ENCODE data around the gene ZNF69. TPM values are rescaled to one million over a fixed set of nuclear protein-coding genes. Genes with fewer than 3 reads are reported as not detected.
"Not testable (repeated sequence)": the region's sequence is repeated elsewhere in the genome, so short reads cannot be mapped to it uniquely, and the experiment has no call there.

Gene ZNF69
- total RNA-seq, 1 donor from 2014 or later, result 5.2 TPM

DNA sequence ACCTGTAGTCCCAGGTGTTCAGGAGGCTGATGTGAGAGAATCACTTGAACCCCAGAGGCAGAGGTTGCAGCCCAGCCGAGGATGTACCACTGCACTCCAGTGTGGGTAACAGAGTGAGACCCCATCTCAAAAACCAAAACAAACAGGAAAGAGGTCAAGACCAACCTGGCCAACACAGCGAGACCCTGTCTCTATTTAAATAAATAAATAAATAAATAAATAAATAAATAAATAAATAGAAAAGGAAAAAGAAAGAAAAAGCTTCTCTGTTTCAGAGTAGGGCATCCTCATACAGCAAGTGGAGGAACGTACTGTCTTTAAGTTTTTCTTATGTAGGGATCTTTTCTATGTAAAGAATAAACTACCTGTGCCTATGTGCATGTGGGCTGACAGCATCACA, 39.6 kb downstream of the ZNF69 start:
- intact Hi-C loops (cut with micrococcal nuclease), result loop anchor here (10.0 kb wide), 1 partner anchor 58 kb away; no protein-coding TSS in a partner anchor
- Histone ChIP-seq H3K36me3 (peaks cover 16% of the 10 kb centered on the region), H3K27ac (replicated peaks) (no peak overlapping the region), H3K4me1 (peaks cover 36% of the 10 kb centered on the region), H3K4me3 (no peak overlapping the region), H3K27me3 (ENCODE audit: low read depth) (no peaks in the 10 kb centered on the region), H3K9me3 (replicated peaks) (no peaks in the 10 kb centered on the region)
- TF ChIP-seq, protein P1, sequence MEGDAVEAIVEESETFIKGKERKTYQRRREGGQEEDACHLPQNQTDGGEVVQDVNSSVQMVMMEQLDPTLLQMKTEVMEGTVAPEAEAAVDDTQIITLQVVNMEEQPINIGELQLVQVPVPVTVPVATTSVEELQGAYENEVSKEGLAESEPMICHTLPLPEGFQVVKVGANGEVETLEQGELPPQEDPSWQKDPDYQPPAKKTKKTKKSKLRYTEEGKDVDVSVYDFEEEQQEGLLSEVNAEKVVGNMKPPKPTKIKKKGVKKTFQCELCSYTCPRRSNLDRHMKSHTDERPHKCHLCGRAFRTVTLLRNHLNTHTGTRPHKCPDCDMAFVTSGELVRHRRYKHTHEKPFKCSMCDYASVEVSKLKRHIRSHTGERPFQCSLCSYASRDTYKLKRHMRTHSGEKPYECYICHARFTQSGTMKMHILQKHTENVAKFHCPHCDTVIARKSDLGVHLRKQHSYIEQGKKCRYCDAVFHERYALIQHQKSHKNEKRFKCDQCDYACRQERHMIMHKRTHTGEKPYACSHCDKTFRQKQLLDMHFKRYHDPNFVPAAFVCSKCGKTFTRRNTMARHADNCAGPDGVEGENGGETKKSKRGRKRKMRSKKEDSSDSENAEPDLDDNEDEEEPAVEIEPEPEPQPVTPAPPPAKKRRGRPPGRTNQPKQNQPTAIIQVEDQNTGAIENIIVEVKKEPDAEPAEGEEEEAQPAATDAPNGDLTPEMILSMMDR (IDR thresholded peaks at IDR 0.05; ENCODE audit: borderline replicate concordance), result no peak
- no peak for DNase-seq

DNA sequence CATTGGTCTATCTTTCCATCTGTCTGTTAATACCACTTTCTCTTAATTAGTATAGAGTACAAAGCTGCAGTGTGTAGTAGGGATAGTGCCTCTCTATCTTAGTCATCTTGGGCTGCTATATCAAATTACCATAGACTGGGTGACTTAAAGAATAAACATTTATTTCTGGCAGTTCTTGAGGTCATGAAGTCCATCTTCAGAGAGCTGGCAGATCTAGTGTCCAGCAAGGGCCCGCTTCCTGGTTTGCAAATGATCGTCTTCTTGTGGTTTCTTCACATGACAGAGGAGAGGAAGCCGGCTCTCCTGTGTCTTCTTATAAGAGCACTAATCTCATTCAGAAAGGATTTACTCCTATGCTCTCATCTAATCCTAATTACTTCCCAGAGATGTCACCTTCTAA, 43.5 kb downstream of the ZNF69 start:
- intact Hi-C loops (cut with micrococcal nuclease), result no loop called here
- no peaks in the 10 kb centered on the region for H3K27me3 ChIP-seq (ENCODE audit: low read depth)
- H3K36me3 ChIP-seq, result peaks cover 16% of the 10 kb centered on the region
- H3K9me3 ChIP-seq (replicated peaks), result peaks cover 17% of the 10 kb centered on the region
- DNase-seq, result no peak
- peaks cover 9% of the 10 kb centered on the region for H3K4me1 ChIP-seq
- TF ChIP-seq, protein P1 (IDR thresholded peaks at IDR 0.05; ENCODE audit: borderline replicate concordance), result no peak
- no peak overlapping the region for H3K4me3 ChIP-seq
- no peak overlapping the region for H3K27ac ChIP-seq (replicated peaks)

DNA sequence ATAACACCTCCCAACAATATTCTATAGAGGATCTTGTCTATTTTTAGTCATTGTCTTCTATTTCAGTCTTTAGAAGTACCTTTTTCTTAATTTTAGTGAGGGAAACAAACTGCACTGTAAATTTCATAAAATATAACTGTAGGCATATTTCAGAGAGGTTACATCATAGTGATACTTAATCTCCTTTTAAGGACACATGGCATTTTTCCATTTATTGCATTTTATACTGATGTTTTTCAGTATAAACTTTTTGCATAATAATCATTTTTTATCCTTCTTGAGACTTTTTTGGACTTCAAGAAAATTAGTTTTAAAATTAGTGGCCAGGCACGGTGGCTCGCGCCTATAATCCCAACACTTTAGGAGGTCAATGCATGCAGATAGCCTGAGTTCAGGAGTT, 43.9 kb downstream of the ZNF69 start:
- H3K4me1 ChIP-seq, result peaks cover 4% of the 10 kb centered on the region
- H3K4me3 ChIP-seq, result no peak overlapping the region
- peaks cover 16% of the 10 kb centered on the region for H3K36me3 ChIP-seq
- TF ChIP-seq, protein P1 (IDR thresholded peaks at IDR 0.05; ENCODE audit: borderline replicate concordance), result no peak
- peaks cover 21% of the 10 kb centered on the region for H3K9me3 ChIP-seq (replicated peaks)
- H3K27ac ChIP-seq (replicated peaks), result no peak overlapping the region
- DNase-seq, result no peak
- intact Hi-C loops (cut with micrococcal nuclease), result no loop called here
- H3K27me3 ChIP-seq (ENCODE audit: low read depth), result no peaks in the 10 kb centered on the region

DNA sequence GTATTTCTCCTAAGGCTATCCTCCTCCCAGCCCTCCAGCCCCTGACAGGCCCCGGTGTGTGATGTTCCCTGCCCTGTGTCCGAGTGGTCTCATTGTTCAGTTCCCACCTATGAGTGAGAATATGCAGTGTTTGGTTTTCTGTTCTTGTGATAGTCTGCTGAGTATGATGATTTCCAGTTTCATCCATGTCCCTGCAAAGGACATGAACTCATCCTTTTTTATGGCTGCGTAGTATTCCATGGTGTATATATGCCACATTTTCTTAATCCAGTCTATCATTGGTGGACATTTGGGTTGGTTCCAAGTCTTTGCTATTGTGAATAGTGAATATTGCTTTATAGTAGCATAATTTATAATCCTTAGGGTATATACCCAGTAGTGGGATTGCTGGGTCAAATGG, 48.2 kb downstream of the ZNF69 start:
- DNase-seq; H3K4me1 ChIP-seq; H3K27me3 ChIP-seq (ENCODE audit: low read depth); intact Hi-C loops (cut with micrococcal nuclease); H3K4me3 ChIP-seq; H3K27ac ChIP-seq (replicated peaks): not testable (repeated sequence)
- Histone ChIP-seq H3K9me3 (replicated peaks) (peaks cover 55% of the 10 kb centered on the region), H3K36me3 (peaks cover 35% of the 10 kb centered on the region)

DNA sequence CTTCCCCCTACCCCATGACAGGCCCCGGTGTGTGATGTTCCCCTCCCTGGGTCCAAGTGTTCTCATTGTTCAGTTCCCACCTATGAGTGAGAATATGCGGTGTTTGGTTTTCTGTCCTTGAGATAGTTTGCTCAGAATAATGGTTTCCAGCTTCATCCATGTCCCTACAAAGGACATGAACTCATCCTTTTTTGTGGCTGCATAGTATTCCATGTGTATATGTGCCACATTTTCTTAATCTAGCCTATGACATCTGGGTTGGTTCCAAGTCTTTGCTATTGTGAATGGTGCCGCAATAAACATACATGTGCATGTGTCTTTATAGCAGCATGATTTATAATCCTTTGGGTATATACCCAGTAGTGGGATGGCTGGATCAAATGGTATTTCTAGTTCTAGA, 50.8 kb downstream of the ZNF69 start:
- H3K9me3 ChIP-seq (replicated peaks), result peaks cover 80% of the 10 kb centered on the region
- H3K27me3 ChIP-seq (ENCODE audit: low read depth), result not testable (repeated sequence)
- peaks cover 53% of the 10 kb centered on the region for H3K36me3 ChIP-seq

DNA sequence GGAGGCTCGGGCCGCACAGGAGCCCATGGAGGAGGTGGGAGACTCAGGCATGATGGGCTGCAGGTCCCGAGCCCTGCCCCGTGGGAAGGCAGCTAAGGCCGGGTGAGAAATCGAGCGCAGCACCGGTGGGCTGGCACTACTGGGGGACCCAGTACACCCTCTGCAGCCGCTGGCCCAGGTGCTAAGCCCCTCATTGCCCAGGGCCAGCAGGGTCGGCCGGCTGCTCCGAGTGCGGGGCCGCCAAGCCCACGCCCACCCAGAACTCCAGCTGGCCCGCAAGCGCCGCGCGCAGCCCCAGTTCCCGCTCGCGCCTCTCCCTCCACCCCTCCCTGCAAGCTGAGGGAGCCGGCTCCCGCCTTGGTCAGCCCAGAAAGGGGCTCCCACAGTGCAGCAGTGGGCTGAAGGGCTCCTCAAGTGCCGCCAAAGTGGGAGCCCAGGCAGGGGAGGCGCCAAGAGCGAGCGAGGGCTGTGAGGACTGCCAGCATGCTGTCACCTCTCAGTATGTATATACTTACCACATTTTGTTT, 53.8 kb downstream of the ZNF69 start:
- H3K4me3 ChIP-seq; intact Hi-C loops (cut with micrococcal nuclease); H3K27me3 ChIP-seq (ENCODE audit: low read depth); H3K27ac ChIP-seq (replicated peaks); DNase-seq; H3K4me1 ChIP-seq: not testable (repeated sequence)
- peaks cover 83% of the 10 kb centered on the region for H3K36me3 ChIP-seq
- peaks cover 90% of the 10 kb centered on the region for H3K9me3 ChIP-seq (replicated peaks)

More for the DNA sequence above, 50.8 kb downstream of the ZNF69 start:
- intact Hi-C loops (cut with micrococcal nuclease); H3K4me1 ChIP-seq; DNase-seq; H3K4me3 ChIP-seq; H3K27ac ChIP-seq (replicated peaks): not testable (repeated sequence)

DNA sequence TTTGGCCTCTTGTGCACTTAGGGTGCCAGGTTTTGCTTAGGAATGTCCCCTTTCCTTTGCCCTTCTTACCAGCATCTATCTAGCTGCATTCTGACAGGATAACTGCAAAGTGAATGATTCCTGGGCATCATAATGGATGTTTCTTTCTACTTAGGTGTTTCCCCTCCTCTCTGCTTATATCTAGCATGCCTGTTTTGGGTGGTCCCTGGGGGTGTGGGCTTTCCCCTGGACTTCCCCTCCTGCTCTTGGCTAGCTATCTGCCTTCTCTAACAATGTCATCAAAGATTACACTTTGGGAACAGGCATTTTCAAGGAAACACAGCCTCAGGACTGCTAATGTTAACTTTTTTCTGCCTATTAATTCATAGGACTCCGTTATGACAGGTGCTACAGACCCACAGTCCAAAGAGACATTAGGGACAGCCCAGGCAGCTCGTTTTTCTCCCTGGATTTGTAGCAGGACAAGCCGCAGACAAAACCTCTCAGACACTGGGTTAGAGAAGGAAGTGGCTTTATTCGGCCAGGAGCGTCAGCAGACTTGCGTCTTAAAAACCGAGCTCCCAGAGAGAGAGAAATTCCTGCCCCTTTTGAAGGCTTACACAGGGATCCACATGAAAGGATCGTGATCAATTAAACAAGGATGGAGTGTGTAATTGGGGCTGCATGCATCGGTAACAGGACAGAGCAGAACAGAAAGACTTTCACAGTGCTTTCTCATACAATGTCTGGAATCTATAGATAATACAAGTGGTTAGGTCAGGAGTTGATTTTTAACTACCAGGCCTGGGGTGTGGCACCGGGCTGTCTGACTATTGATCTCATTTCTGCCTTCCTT, 54.6 kb downstream of the ZNF69 start:
- intact Hi-C loops (cut with micrococcal nuclease), result no loop called here
- DNase-seq, result no peak
- no peak overlapping the region for H3K4me3 ChIP-seq
- H3K4me1 ChIP-seq, result no peaks in the 10 kb centered on the region
- H3K9me3 ChIP-seq (replicated peaks), result peaks cover 92% of the 10 kb centered on the region
- peaks cover 89% of the 10 kb centered on the region for H3K36me3 ChIP-seq
- H3K27ac ChIP-seq (replicated peaks), result no peak overlapping the region
- TF ChIP-seq, protein P1 (IDR thresholded peaks at IDR 0.05; ENCODE audit: borderline replicate concordance), result no peak
- no peaks in the 10 kb centered on the region for H3K27me3 ChIP-seq (ENCODE audit: low read depth)

Measured in left ventricle myocardium inferior (tissue), 1 donor.